ENCODE results near the gene BHLHE41. TPM values are rescaled to one million over a fixed set of nuclear protein-coding genes. Genes with fewer than 3 reads are reported as not detected.

The BHLHE41 gene
- total and polyA plus RNA-seq, 4 donors, result 0.17 to 0.29 (median 0.23) TPM; not detected in 1

DNA sequence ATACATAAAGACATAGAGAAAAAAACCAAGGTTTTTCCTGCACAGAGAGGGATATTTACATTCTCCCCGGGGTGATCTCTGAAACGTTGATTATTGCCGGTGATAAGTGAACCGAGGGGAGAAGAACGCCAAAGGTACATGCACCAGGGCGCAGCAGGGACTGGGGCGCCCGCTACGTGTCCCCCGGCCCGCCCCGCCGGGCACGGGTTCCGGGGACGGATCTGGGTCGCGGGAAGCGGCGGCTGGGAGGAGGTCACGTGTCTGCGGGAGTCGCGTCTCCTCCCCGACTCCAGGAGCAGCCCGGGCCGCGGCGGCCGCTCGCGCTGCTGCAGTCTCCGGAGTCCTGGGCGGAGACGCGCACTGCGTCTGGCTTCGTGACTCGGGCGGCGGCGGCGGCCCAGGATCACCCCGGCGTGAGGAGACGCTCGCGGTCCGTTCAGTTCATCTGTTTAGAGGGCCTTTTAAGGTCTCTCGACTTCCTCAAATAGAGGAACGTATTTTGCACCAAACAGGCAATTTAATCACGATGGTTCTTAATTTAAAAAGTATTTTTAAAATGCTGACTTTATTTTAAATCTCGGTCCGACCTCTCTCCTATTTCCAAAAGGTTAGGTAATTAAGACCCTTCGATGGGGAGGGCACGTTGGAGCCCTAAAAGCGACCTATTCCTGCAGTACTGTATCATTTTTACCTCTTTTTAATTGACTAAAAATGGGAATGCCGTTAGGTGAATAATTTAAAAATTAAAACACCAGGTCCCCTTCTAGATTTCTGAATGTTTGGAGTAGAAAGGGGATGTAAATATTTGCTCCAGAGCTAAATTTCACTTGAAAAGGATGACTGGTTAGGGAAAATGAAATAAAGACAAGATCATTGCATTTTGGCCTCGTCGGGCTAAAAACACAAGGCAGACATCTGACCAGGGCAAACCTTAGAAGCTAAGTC, 1.8 kb upstream of the BHLHE41 start:
- 4% methylated on average over 60 of the region's 60 CpGs for WGBS
- peak overlapping the region; percentile 12 to 68 for H3K27ac ChIP-seq (ENCODE audit: low read depth in 1 of 2, low read length in 2 of 2)
- TF ChIP-seq GABPA (IDR thresholded peaks at IDR 0.05 in 1 of 2, conservative IDR thresholded peaks at IDR 0.05 in 1 of 2) (no peak), NR2F2 (IDR thresholded peaks at IDR 0.05) (no peak), JUND (IDR thresholded peaks at IDR 0.05) (no peak), TAF1 (conservative IDR thresholded peaks at IDR 0.05) (no peak), EGR1 (IDR thresholded peaks at IDR 0.05; ENCODE audit: low read depth in 2 of 2) (no peak), HNF4A (conservative IDR thresholded peaks at IDR 0.05) (no peak), YY1 (IDR thresholded peaks at IDR 0.05) (no peak), RXRA (IDR thresholded peaks at IDR 0.05) (no peak)
- TF ChIP-seq, protein P1, sequence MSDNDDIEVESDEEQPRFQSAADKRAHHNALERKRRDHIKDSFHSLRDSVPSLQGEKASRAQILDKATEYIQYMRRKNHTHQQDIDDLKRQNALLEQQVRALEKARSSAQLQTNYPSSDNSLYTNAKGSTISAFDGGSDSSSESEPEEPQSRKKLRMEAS (IDR thresholded peaks at IDR 0.05), result no peak
- TF ChIP-seq, protein P2, sequence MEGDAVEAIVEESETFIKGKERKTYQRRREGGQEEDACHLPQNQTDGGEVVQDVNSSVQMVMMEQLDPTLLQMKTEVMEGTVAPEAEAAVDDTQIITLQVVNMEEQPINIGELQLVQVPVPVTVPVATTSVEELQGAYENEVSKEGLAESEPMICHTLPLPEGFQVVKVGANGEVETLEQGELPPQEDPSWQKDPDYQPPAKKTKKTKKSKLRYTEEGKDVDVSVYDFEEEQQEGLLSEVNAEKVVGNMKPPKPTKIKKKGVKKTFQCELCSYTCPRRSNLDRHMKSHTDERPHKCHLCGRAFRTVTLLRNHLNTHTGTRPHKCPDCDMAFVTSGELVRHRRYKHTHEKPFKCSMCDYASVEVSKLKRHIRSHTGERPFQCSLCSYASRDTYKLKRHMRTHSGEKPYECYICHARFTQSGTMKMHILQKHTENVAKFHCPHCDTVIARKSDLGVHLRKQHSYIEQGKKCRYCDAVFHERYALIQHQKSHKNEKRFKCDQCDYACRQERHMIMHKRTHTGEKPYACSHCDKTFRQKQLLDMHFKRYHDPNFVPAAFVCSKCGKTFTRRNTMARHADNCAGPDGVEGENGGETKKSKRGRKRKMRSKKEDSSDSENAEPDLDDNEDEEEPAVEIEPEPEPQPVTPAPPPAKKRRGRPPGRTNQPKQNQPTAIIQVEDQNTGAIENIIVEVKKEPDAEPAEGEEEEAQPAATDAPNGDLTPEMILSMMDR (IDR thresholded peaks at IDR 0.05; ENCODE audit: low read depth, low read length, missing input control), result no peak
- TF ChIP-seq, protein P3, sequence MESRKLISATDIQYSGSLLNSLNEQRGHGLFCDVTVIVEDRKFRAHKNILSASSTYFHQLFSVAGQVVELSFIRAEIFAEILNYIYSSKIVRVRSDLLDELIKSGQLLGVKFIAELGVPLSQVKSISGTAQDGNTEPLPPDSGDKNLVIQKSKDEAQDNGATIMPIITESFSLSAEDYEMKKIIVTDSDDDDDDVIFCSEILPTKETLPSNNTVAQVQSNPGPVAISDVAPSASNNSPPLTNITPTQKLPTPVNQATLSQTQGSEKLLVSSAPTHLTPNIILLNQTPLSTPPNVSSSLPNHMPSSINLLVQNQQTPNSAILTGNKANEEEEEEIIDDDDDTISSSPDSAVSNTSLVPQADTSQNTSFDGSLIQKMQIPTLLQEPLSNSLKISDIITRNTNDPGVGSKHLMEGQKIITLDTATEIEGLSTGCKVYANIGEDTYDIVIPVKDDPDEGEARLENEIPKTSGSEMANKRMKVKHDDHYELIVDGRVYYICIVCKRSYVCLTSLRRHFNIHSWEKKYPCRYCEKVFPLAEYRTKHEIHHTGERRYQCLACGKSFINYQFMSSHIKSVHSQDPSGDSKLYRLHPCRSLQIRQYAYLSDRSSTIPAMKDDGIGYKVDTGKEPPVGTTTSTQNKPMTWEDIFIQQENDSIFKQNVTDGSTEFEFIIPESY (IDR thresholded peaks at IDR 0.05), result no peak
- DNase-seq (ENCODE audit: low spot score), result no peak
- H3K4me3 ChIP-seq (ENCODE audit: low read depth in 1 of 3, low read length in 3 of 3), result peak overlapping the region in 2 of 3 donors; percentile 54 to 64
- H3K27me3 ChIP-seq (ENCODE audit: control insufficient read depth in 4 of 4, insufficient read depth in 4 of 4, low read length in 3 of 4), result peaks cover 0 to 27% (median 7%) of the 10 kb centered on the region in 4 donors
- H3K9ac ChIP-seq (ENCODE audit: low read depth in 1 of 2, low read length in 2 of 2), result peak overlapping the region in 1 of 2 donors; percentile 19
- H3K4me1 ChIP-seq (ENCODE audit: control insufficient read depth in 4 of 4, insufficient read depth in 4 of 4, low read length in 3 of 4), result peaks cover 20 to 45% (median 31%) of the 10 kb centered on the region in 4 donors
- H3K9me3 ChIP-seq (ENCODE audit: control insufficient read depth in 4 of 4, low read length in 3 of 4), result no peaks in the 10 kb centered on the region
- H3K36me3 ChIP-seq (ENCODE audit: control insufficient read depth in 4 of 4, insufficient read depth in 3 of 4, low read depth in 1 of 4, low read length in 3 of 4), result no peaks in the 10 kb centered on the region

DNA sequence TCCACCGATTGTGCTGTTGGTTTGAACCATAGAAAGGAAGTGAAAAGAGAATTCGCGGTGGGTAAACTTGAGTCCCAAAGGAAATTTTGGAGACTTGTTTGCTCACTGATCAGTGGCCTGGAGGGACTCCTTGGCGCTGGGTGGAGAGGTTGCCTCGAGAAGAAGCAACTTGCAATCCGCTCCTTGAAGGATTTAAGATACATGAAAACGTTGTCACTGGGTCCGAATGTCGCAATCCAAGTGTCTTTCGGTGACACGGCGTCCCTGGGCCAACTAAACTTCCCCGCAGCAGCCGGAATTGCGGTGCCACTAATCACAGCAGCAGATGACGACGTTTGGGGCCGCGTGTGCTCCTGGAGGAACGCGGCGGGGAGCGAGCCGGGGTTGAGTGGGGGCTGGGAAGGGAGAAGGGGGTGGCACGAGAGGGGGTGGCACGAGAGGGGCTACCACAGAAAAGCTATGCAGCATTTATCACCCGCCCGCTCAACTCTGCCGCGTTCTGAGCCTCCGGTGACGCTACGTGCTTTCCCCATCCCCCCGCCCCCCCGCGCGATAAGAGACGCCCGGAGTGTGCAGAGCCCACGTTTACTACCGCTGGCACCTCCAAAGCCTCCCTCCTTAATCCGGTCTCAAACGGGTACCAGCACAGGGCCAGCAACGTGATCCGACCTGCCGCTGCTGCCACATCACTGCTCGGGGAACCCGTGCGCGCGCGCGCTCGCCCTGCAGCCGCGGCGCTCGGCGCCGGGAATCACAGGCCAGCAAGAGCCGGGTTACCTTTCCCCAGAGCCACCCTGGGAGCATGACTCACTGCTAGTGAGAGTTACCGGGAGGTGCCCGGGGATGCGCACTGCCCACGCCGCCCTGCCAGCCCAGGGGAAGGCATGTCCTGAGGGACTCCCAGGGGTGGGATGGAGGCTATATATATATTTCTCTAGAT, 833 bp upstream of the BHLHE41 start:
- no peak for TF ChIP-seq RAD21 (IDR thresholded peaks at IDR 0.05)
- peak; percentile 55 to 60 for TF ChIP-seq JUND (IDR thresholded peaks at IDR 0.05)
- Histone ChIP-seq H3K9me3 (ENCODE audit: control insufficient read depth in 4 of 4, low read length in 3 of 4) (no peaks in the 10 kb centered on the region), H3K27me3 (ENCODE audit: control insufficient read depth in 4 of 4, insufficient read depth in 4 of 4, low read length in 3 of 4) (peaks cover 0 to 32% (median 10%) of the 10 kb centered on the region in 4 donors), H3K36me3 (ENCODE audit: control insufficient read depth in 4 of 4, insufficient read depth in 3 of 4, low read depth in 1 of 4, low read length in 3 of 4) (no peaks in the 10 kb centered on the region), H3K9ac (ENCODE audit: low read depth in 1 of 2, low read length in 2 of 2) (no peak overlapping the region), H3K4me1 (ENCODE audit: control insufficient read depth in 4 of 4, insufficient read depth in 4 of 4, low read length in 3 of 4) (peaks cover 20 to 45% (median 31%) of the 10 kb centered on the region in 4 donors), H3K4me3 (ENCODE audit: low read depth in 1 of 3, low read length in 3 of 3) (peak overlapping the region in 2 of 3 donors; percentile 54 to 64), H3K27ac (ENCODE audit: low read depth in 1 of 2, low read length in 2 of 2) (peak overlapping the region; percentile 12 to 68)
- DNase-seq (ENCODE audit: low spot score), result no peak
- whole genome bisulfite sequencing, result 3% methylated on average over 66 of the region's 66 CpGs

All from liver (tissue), 9 donors.